HG03095 (cell line): ENCODE results near the gene SLC6A6.
"Not testable (repeated sequence)": the region's sequence is repeated elsewhere in the genome, so short reads cannot be mapped to it uniquely, and the experiment has no call there.

Experiments used
- ATAC-seq: cut with Tn5 transposase; IDR thresholded peaks from one replicate; pipeline ENCODE4 v1.9.1; 2021; ENCODE audit warnings: moderate library complexity; ENCODE audit not compliant: unreplicated experiment

SLC6A6 gene

GRCh38 chr3:14434126-14434497 lies 31.7 kb downstream of the SLC6A6 start:
- ATAC-seq: no peak

GRCh38 chr3:14434498-14435151 lies 32.2 kb downstream of the SLC6A6 start:
- no peak for ATAC-seq

GRCh38 chr3:14435175-14436014 lies 33.0 kb downstream of the SLC6A6 start:
- ATAC-seq: no peak

- ATAC-seq: no peak
Measured at GRCh38 chr3:14436954-14437281, 34.5 kb downstream of the SLC6A6 start.

GRCh38 chr3:14437705-14438104 lies 35.3 kb downstream of the SLC6A6 start:
- not testable (repeated sequence) for ATAC-seq

- no peak for ATAC-seq
Measured at GRCh38 chr3:14438262-14438661, 35.9 kb downstream of the SLC6A6 start.

GRCh38 chr3:14438929-14439328 lies 36.5 kb downstream of the SLC6A6 start:
- no peak for ATAC-seq

GRCh38 chr3:14439501-14440167 lies 37.2 kb downstream of the SLC6A6 start:
- no peak for ATAC-seq

GRCh38 chr3:14440168-14440518 lies 37.7 kb downstream of the SLC6A6 start:
- ATAC-seq: no peak

- no peak for ATAC-seq
Measured at GRCh38 chr3:14440531-14441239, 38.3 kb downstream of the SLC6A6 start.

- no peak for ATAC-seq
Measured at GRCh38 chr3:14441240-14441919, 39.0 kb downstream of the SLC6A6 start.

- ATAC-seq: no peak
Measured at GRCh38 chr3:14441920-14442300, 39.5 kb downstream of the SLC6A6 start.

GRCh38 chr3:14444380-14444779 lies 42.0 kb downstream of the SLC6A6 start:
- ATAC-seq: no peak

- no peak for ATAC-seq
Measured at GRCh38 chr3:14445773-14446172, 43.4 kb downstream of the SLC6A6 start.

GRCh38 chr3:14446988-14447570 lies 44.7 kb downstream of the SLC6A6 start:
- ATAC-seq: no peak

GRCh38 chr3:14448063-14448462 lies 45.7 kb downstream of the SLC6A6 start:
- no peak for ATAC-seq

- no peak for ATAC-seq
Measured at GRCh38 chr3:14448756-14449727, 46.6 kb downstream of the SLC6A6 start.

GRCh38 chr3:14450506-14450905 lies 48.1 kb downstream of the SLC6A6 start:
- ATAC-seq: no peak

GRCh38 chr3:14450922-14451606 lies 48.7 kb downstream of the SLC6A6 start:
- ATAC-seq: no peak
